Skeletal muscle cell (primary cell): ENCODE measurements around the gene ZNF746.
"Not testable (repeated sequence)": the region's sequence is repeated elsewhere in the genome, so short reads cannot be mapped to it uniquely, and the experiment has no call there.

Experiments
- DNase-seq: peaks from one replicate; pipeline ENCODE4 v3.0.0-alpha.2; 2010; ENCODE audit warnings: low read depth
- H3K4me3 ChIP-seq: 2 replicates; pipeline ENCODE4 v1.5.1; 2011; ENCODE audit warnings: low read depth, mild to moderate bottlenecking, control low read depth, low read length, moderate library complexity

The ZNF746 gene

DNA sequence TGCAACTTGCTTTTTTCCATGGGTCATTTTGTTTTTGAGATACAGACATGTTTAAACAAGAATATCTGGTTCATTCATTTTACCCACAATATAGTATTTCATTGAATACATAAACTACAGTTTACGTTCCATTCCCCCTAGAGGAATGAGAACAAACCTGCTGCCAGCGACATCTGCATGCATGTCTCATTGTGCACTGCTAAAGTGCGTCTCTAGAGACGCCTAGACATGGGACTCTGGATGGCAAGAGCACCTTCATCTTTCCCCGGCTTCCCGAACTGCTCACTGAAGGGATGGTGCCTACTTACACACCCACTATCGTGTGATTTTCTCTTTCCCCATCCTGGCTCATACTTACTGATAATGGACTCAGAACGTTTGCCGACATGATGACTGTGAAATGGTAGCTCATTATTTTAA, 35.5 kb downstream of the ZNF746 start:
- no peak for DNase-seq
- no peak overlapping the region for H3K4me3 ChIP-seq

- peak within 1 kb of the TSS; percentile 73 for H3K4me3 ChIP-seq
- peak; percentile 59 for DNase-seq
Observed at GRCh38 chr7:149460493-149461277, 36.9 kb downstream of the ZNF746 start, which contains the start of gene ZNF777. Gene ZNF777 (minus strand): TSS chr7:149461062. CDS start chr7:149456022, 5,040 bp downstream.

DNA sequence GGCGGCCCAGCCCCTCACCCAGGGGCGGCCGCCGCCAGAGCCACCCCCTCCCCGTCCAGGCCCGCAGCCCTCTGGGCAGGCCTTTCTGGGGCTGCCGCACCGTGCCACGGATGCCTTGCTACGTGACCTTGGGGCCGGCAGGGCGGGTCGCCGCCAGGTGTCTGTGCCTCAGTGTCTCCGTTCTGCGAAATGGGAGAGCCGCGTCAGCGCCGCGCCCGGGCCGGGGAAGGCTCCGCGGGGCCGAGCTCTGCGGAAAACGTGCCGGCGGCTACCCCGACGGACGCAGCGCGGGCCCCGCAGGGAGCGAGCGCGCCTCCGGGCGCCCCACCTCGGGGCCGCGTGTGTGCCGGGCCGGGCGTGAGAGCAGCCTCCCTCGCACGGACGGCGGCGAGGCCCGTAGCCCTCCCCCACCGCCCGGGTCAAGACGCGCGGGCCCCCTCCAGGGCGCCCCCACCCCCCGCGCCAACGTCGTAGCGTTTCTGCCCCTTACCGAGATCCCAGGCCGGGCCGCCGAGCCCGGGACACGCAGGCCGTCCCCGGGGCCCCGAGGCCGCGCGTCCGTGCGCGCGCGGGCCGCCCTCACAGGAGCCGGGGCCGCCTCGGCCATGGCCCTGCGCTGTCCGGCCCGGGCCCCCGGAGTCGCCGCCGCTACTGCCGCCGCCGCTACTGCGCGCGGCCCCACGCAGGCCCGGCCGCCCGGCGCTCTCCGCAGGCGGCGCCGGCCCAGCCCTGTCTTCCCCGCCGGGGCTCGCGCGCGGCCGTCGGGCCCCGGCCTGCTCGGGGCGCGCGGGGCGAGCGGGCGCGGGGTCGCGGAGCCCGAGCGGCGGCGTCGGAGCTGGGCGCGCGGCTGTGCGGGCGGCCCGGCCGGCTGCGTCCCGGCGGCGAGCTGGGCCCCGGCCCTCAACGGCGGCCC, 37.8 kb downstream of the ZNF746 start:
- DNase-seq: no peak
- peak overlapping the region; percentile 73 for H3K4me3 ChIP-seq

GRCh38 chr7:149459201-149459539, 38.4 kb downstream of the ZNF746 start:
- peak overlapping the region; percentile 63 for H3K4me3 ChIP-seq
- no peak for DNase-seq

- no peak overlapping the region for H3K4me3 ChIP-seq
- DNase-seq: no peak
Observed at GRCh38 chr7:149458235-149458634, 39.4 kb downstream of the ZNF746 start.

GRCh38 chr7:149457766-149458165, 39.8 kb downstream of the ZNF746 start:
- H3K4me3 ChIP-seq: no peak overlapping the region
- no peak for DNase-seq

- no peak overlapping the region for H3K4me3 ChIP-seq
- no peak for DNase-seq
Observed at GRCh38 chr7:149456506-149457421, 40.8 kb downstream of the ZNF746 start.

- DNase-seq: no peak
- no peak overlapping the region for H3K4me3 ChIP-seq
Observed at GRCh38 chr7:149455175-149455950, 42.2 kb downstream of the ZNF746 start.

DNA sequence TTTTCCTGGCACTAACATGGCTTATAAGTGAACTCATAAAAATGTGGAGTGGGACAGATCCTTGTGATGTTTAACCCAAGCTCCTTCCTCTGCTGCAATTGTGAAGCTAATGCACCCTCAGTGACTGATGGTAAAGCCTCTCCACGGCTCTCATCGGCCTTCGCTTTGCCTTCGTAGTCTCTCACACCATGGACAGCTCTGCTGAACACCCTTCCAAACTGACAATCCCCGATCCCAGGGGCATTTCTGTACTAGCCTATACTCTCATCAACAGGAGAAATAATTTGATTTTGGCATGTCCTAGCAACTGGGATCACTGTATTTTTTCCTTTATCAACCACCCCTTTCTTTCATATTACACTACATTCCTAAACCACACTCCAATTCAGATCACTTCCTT, 42.9 kb downstream of the ZNF746 start:
- DNase-seq: no peak
- H3K4me3 ChIP-seq: no peak overlapping the region

DNA sequence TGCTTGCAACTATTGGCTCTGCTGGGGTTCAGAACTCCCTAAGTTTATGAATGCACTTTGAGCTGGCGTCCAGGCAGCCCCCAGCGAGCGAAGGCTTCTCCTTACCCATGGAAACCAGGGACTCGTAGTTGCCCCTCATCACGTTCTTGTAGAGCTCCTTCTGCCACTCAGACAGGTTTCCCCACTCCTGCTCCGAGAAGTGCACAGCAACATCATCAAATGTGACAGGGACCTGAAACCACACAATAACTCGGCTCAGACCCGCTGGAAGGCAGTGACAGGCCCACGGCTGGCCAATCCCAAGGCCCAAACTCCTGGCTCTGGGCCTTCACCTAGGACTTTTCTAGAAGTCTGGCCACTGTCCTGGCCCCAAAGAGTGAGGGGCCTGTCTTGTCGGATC, 43.6 kb downstream of the ZNF746 start:
- no peak for DNase-seq
- no peak overlapping the region for H3K4me3 ChIP-seq

GRCh38 chr7:149450821-149451220, 46.8 kb downstream of the ZNF746 start:
- H3K4me3 ChIP-seq: no peak overlapping the region

DNA sequence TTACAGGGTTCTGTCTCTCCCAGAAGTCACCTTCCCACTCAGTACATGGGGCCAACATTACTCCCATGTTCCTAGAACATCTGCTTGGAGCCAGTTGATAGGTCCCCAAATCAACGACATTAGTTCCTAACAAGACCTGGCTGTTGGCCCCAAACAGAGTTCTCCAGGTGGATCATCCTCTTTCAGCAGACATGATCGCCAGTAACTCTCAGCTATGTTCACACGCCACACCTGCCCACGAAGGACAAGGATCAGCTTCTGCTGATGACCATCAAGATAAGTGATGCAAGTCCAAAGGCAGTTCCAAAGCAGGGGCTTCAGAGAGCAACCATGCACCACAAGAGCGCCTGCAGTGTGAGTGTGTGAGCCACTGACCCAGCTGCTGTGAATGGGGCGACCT, 47.7 kb downstream of the ZNF746 start:
- H3K4me3 ChIP-seq: no peak overlapping the region
- no peak for DNase-seq

More at GRCh38 chr7:149450821-149451220, 46.8 kb downstream of the ZNF746 start:
- DNase-seq: no peak

DNA sequence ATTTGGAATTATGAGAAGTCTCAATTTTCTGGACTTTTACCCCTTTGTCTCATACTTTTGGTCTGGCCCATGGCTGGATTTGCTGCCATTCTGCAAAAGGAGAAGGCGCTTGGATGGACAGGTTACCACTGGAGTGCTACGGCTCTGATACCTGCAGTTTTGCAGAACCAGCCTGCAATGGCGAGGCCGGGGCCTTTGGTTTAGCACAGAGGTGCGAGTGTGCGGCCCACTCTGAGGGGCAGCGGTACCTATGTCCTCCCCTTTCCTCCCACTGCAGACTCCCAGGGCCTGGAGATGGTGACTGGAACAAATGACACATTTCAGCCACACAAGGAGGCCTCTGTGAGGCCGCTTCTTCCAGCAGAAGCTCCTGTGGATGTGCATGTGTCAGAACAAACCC, 48.6 kb downstream of the ZNF746 start:
- no peak for DNase-seq
- H3K4me3 ChIP-seq: no peak overlapping the region

- not testable (repeated sequence) for H3K4me3 ChIP-seq, DNase-seq
Observed at GRCh38 chr7:149446026-149446425, 51.6 kb downstream of the ZNF746 start.

- no peak for DNase-seq
- no peak overlapping the region for H3K4me3 ChIP-seq
Observed at GRCh38 chr7:149444287-149444686, 53.3 kb downstream of the ZNF746 start.

- no peak overlapping the region for H3K4me3 ChIP-seq
- DNase-seq: no peak
Observed at GRCh38 chr7:149443523-149443922, 54.1 kb downstream of the ZNF746 start.

GRCh38 chr7:149442924-149443323, 54.7 kb downstream of the ZNF746 start:
- H3K4me3 ChIP-seq: no peak overlapping the region
- DNase-seq: no peak

DNA sequence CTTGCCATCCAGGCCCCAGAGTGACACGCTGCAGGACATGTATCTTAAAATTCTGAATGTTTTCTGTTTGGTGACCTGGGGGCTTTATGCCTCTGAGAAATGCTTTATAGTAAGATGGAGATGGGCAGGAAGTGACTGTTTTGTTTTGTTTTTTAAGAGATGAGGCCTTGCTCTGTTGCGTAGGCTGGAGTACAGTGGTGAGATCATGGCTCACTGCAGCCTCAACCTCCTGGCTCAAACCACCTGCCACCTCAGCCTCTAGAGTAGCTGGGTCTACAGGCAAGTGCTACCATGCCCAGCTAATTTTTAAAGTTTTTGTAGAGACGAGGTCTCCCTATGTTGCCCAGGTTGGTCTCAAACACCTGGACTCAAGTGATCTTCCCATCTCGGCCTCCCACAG, 57.4 kb downstream of the ZNF746 start:
- H3K4me3 ChIP-seq: no peak overlapping the region
- DNase-seq: no peak

- no peak overlapping the region for H3K4me3 ChIP-seq
Observed at GRCh38 chr7:149436358-149436757, 61.3 kb downstream of the ZNF746 start.

More at GRCh38 chr7:149436358-149436757, 61.3 kb downstream of the ZNF746 start:
- DNase-seq: no peak
